HT1080 (cell line): ENCODE data around the gene BRAF. TPM values are rescaled to one million over a fixed set of nuclear protein-coding genes. Genes with fewer than 3 reads are reported as not detected.
"Not testable (repeated sequence)": the region's sequence is repeated elsewhere in the genome, so short reads cannot be mapped to it uniquely, and the experiment has no call there.

Source experiments
- DNase-seq: peaks from one replicate; pipeline ENCODE4 v3.0.0-alpha.2; 2015; ENCODE audit warnings: low read depth
- total RNA-seq: library from RNA; depleted of rRNA; stranded (reverse); fragments of >200 nt; shearing (Covaris generic); gene quantifications from 2 replicates; pipeline ENCODE4 v1.2.3, GENCODE V29; 2014

Gene BRAF
- total RNA-seq, 1 experiment from 2014 or later = 8.3 TPM

DNA sequence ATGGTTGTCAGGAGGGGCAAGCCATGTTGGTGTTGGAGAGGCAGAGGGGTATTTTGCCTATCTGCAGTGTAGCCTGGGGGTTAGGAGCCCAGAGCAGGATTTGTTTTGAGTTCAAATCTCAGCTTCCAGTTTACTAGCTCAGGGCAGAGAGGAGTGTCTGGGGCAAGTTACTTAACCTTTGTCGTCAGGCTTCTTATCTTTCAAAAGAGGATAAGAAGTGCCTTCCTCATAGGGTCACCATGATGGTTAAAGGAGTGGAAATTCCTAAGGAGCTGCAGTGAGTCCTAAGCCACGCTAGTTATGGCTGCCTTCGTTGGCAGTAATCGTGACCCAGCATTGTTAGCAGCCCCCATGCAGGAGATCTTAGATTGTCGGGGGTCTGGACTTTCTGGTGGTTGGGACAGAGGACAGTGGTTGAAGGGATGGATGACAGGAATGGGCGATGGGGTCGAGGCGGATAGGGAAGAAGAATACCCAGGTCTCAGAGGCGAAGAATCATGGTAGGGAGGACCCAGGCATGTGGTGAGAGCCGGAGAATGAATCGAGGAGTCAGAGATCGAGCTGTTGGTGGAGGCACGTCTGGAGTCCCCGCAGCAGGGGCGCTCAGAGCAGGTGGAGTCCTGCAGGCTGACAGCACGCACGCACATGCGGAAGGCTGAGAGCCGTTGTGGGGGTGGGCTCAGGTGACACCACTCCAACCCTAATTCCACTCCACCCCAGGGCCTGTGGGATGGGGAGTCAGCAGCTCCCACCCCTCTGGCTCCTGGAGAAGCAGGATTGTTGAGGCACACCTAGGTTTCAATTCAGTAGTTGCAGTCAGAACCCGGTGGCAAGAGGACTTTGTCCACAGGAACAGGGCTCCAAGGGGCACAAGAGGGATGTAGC, 240.4 kb downstream of the BRAF start:
- no peak for DNase-seq

GRCh38 chr7:140683657-140684056, 241.1 kb downstream of the BRAF start:
- DNase-seq = no peak

DNA sequence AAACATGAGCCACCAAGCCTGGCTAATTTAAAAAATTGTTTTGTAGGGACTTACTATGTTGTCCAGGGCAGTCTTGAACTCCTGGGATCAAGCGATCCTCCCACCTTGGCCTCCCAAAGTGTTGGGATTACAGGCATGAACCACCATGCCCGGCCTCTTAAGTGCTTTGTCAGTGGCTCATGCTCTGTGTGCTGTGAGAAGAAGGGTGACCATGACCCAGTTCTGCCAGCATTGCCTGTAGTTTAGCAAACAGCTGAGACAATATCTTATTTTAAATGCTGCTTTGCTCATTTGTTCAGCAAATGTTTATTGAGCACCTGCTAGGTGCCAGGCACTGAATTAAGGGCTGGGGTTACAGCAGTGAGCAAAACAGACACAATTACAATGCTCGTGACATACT, 243.0 kb downstream of the BRAF start:
- no peak for DNase-seq

- DNase-seq = no peak
These were observed 243.8 kb downstream of the BRAF start for GRCh38 chr7:140680886-140681285.

- DNase-seq = no peak
These were observed 245.5 kb downstream of the BRAF start for GRCh38 chr7:140679186-140679585.

GRCh38 chr7:140678816-140679130, 246.0 kb downstream of the BRAF start:
- DNase-seq = no peak

- no peak for DNase-seq
These were observed 246.5 kb downstream of the BRAF start for GRCh38 chr7:140678081-140678815.

DNA sequence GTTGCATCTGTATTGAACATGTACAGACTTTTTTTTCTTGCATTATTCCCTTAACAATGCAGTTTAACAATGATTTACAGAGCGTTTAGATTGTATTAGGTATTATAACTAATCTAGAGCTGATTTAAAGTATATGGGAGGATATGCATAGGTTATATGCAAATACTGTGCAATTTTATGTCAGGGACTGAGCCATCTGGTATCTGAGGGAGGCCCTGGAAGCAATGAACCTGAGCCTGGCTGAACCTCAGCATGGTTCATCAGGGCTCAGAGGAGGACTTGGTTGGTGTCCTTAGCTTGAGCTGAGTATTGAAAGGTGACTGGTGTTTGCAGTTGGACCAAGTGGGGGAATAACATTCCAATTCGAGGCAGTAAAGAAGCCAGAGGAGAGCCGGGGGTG, 247.2 kb downstream of the BRAF start:
- no peak for DNase-seq

- DNase-seq = not testable (repeated sequence)
These were observed 247.8 kb downstream of the BRAF start for GRCh38 chr7:140676956-140677355.

GRCh38 chr7:140676306-140676705, 248.4 kb downstream of the BRAF start:
- DNase-seq = no peak

DNA sequence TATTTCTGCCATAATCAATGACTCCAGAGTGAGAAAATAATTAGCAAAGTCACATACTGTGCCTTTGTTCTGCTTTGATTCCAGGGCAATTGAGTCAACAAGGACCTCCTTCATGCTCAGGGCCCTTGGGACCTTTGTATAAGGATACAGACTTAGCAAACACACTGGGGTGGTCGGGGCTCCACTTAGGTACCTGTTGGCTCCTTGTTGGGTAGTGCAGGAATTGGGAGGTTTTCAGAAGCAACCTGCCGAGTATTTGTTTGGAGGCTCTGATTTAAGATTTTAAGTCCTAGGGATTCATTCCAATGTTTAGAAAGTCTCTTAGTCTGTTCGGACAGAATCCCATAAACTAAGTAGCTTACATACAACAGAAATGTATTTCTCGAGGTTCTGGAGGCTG, 249.0 kb downstream of the BRAF start:
- no peak for DNase-seq

GRCh38 chr7:140674899-140675701, 249.6 kb downstream of the BRAF start:
- peak; percentile 47 for DNase-seq

GRCh38 chr7:140674356-140674800, 250.4 kb downstream of the BRAF start:
- no peak for DNase-seq

DNA sequence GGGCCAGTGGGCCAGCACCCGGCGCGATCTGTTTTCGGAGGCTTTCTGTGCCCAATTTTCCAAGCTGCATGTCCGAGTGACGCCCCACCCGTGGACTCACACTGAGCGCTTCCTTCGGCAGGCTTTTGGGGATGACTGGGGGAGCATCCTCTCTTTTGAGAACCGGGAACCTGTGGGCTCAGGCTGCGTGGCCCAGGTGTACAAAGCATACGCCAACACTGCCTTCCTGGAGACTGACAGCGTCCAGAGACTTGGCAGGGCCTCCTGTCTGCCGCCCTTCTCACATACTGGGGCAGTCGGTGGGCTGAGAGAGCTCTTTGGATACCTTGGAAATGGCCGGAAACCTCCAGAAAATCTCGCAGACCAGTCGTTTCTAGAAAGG, 251.0 kb downstream of the BRAF start:
- DNase-seq = no peak

- no peak for DNase-seq
These were observed 251.5 kb downstream of the BRAF start for GRCh38 chr7:140673063-140673773.

DNA sequence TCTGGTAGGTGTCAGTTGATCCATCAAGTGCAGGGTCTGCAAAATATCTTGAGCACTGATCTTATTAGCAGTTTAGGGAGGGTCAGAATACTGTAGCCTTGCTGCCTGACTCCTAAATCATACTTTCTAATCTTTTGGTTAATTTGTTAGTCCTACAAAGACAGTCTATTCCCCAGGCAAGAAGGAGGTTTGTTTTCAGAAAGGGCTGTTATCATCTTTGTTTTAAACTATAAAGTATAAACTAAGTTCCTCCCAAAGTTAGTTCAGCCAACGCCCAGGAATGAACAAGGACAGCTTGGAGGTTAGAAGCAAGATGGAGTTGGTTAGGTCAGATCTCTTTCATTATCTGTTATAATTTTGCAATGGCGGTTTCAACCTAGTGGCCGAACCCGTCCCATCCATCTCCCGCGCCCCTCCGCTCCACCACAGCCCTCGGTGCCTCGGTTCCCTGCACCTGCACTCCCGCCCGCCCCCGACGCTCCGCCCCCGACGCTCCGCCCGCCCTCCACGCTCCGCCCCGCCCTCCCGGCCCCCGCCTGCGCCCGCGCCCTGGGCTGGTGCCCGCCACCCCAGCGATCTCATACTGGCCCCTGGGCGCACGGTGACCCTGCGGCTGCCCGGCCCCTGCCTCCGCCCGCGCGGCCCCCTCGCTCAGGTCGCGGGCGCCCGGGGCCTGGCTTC, 252.2 kb downstream of the BRAF start, which contains the start of gene ADCK2:
Gene ADCK2, plus strand, starts transcription at position 564 of the 681 bp plus-strand sequence. CDS start 386 bp downstream, outside the sequence.
- no peak for DNase-seq

DNA sequence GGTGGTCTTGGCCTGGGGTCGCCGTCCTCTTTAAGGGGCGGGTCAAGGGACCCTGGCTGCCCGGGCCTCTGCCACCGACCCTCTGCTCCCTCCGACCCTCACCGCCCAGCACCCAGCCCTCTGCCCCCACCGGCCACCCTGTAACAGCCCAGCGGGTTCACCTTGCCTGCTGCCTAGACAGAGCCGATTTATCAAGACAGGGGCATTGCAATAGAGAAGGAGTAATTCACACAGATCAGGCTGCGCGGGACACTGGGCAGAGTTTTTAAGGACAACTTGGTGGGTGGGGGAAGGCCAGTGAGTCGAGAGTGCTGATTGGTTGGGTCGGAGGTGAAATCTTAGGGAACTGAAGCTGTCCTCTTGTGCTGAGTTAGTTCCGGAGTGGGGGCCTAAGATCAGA, 252.8 kb downstream of the BRAF start:
- no peak for DNase-seq

DNA sequence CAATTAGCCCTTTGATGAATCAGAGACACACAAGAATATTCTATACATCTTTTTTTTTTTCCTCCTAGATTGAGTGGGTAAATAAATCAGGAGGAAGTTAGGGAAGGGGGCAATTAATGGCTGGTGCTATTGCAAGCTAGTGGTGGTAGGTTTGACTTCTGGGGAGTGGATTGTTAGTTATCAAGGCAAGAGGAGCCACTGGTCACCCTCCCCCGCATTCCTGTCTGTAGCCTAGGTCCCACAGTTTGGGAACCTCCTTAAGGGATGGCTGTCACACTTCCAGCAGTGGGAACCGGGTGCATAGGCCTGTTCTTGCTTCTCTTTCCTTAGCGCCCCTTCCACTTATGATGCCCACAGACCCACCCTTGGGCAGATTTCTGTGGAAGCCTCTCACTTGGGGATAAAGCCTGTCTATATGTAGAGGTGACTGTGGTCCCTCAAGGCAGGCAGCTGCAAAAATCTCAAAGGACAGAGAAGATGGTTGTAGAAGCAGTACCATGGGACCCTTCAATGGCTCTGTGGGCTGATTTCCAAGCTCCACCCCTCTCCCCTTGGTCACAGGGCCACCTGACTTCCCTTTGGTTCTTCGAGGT, 254.3 kb downstream of the BRAF start:
- DNase-seq = no peak

GRCh38 chr7:140669862-140670261, 254.9 kb downstream of the BRAF start:
- DNase-seq = not testable (repeated sequence)

DNA sequence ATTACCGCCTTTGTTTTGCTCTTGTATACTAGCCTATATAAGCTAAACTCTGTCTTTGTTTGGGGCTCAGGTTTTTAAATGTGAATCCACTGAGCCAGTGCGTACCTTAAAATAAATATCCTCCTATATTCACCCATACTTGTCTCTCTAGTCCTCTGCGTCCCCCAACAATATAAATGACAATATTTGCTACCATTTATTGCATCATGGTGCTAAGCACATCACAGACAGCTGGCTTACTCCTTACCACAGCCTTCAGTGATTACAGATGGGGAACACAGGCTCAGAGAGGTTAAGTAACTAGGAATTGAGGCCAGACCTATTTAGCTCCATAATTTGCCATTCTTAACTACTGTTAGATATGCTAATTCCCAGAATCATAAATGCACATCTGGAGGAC, 255.4 kb downstream of the BRAF start:
- DNase-seq = no peak
